Gastrocnemius medialis (tissue), 4 donors: ENCODE measurements around the gene CTBP2. TPM values are rescaled to one million over a fixed set of nuclear protein-coding genes. Genes with fewer than 3 reads are reported as not detected.

Experiments used
- ATAC-seq, 2 donors: fragments of 150-250 bp; one replicate each; pipeline ENCODE4 v1.9.1; 2016
- DNase-seq, 2 donors: peaks; one replicate each; pipeline ENCODE4 v3.0.0-alpha.2; 2019
- H3K27ac ChIP-seq, 4 donors: fragments of 200-600 bp; sonication (generic); 1 replicate in 1 of 4; 2 replicates in 3 of 4; pipeline ENCODE4 v1.5.1; 2016 to 2018; ENCODE audit warnings: mild to moderate bottlenecking in 2 of 4, moderate library complexity in 1 of 4
- H3K27me3 ChIP-seq, 3 donors: fragments of 200-600 bp; sonication (generic) in 2 of 3; 1 replicate in 1 of 3; 2 replicates in 2 of 3; pipeline versions ENCODE4 v1.5.1 to v1.6.0; 2016 to 2019; ENCODE audit warnings: mild to moderate bottlenecking in 1 of 3, moderate library complexity in 1 of 3
- H3K36me3 ChIP-seq, 2 donors: fragments of 200-600 bp; sonication (generic) in 1 of 2; one replicate each; pipeline ENCODE4 v1.5.1; 2017 to 2018
- H3K4me1 ChIP-seq, 2 donors: fragments of 200-600 bp; sonication (generic) in 1 of 2; one replicate each; pipeline ENCODE4 v1.5.1; 2016 to 2017; ENCODE audit warnings: mild to moderate bottlenecking in 2 of 2
- H3K4me3 ChIP-seq, 4 donors: fragments of 200-600 bp; sonication (generic) in 3 of 4; 1 replicate in 1 of 4; 2 replicates in 3 of 4; pipeline ENCODE4 v1.5.1; 2016 to 2019; ENCODE audit warnings: mild to moderate bottlenecking in 2 of 4
- H3K9me3 ChIP-seq, 3 donors: fragments of 200-600 bp; sonication (generic) in 2 of 3; 1 replicate in 1 of 3; 2 replicates in 2 of 3; pipeline ENCODE4 v1.5.1; 2016 to 2019
- CTCF ChIP-seq, 5 experiments: fragments of 450-650 bp in 3 of 5; fragments of 200-600 bp in 2 of 5; sonication (generic) in 2 of 5; IDR thresholded peaks in 4 of 5; conservative IDR thresholded peaks in 1 of 5; 1 replicate in 4 of 5; 2 replicates in 1 of 5; pipeline ENCODE4 v1.5.1; 2016 to 2019; ENCODE audit warnings: antibody characterized with exemption in 5 of 5, mild to moderate bottlenecking in 3 of 5, moderate library complexity in 3 of 5
- POLR2A ChIP-seq, 2 donors: fragments of 450-650 bp; IDR thresholded peaks; one replicate each; pipeline ENCODE4 v1.6.1; 2017; ENCODE audit warnings: antibody characterized with exemption in 2 of 2, mild to moderate bottlenecking in 2 of 2, moderate library complexity in 2 of 2
- in situ Hi-C, 4 donors: fragments of 200-750 bp; cut with MboI; loops; one replicate each; pipeline versions ENCODE4 v1.15.0 to v1.8.0; 2017; ENCODE audit warnings: low sequenced_read_pairs in 4 of 4
- intact Hi-C: fragments of 100-400 bp; cut with DNase I; formaldehyde crosslinking; loops from one replicate; pipeline ENCODE4 v1.15.1; 2023; ENCODE audit warnings: low total_unique reads
- total RNA-seq, 4 donors: library from RNA; depleted of rRNA; stranded (reverse); fragments of >200 nt; gene quantifications; one replicate each; pipeline versions ENCODE4 v1.1.0 to v1.2.3, GENCODE V29; 2016

Gene CTBP2
- total RNA-seq, 4 donors from 2014 or later, result 13.9 to 36.7 (median 21.1) TPM

GRCh38 chr10:125124907-125125306 lies 35.5 kb downstream of the CTBP2 start:
- Histone ChIP-seq H3K27ac (peak overlapping the region; percentile 91 to 97 (median 97)), H3K4me3 (peak overlapping the region; percentile 34 to 50 (median 45)), H3K27me3 (no peaks in the 10 kb centered on the region), H3K4me1 (peaks cover 95 to 99% of the 10 kb centered on the region in 2 donors), H3K36me3 (no peaks in the 10 kb centered on the region), H3K9me3 (no peaks in the 10 kb centered on the region)
- peak; percentile 34 to 52 for ATAC-seq
- intact Hi-C loops (loop anchor here (2.0 kb wide), 1 partner anchor 40 kb away; no protein-coding TSS in a partner anchor), in situ Hi-C loops (no loop called here)
- TF ChIP-seq CTCF (IDR thresholded peaks at IDR 0.05 in 4 of 5, conservative IDR thresholded peaks at IDR 0.05 in 1 of 5), result no peak
- TF ChIP-seq POLR2A (IDR thresholded peaks at IDR 0.05), result peak; percentile 35 to 70
- DNase-seq, result peak; percentile 73 to 79

- DNase-seq, result no peak
- in situ Hi-C loops, result no loop called here
These were observed 36.3 kb downstream of the CTBP2 start for GRCh38 chr10:125124115-125124487.

GRCh38 chr10:125123476-125124114 lies 36.8 kb downstream of the CTBP2 start:
- peaks cover 98 to 100% of the 10 kb centered on the region in 2 donors for H3K4me1 ChIP-seq
- intact Hi-C loops (loop anchor here (2.0 kb wide), 2 partner anchors 31 to 39 kb away; no protein-coding TSS in a partner anchor), in situ Hi-C loops (no loop called here)
- no peaks in the 10 kb centered on the region for H3K9me3 ChIP-seq
- DNase-seq (peak; percentile 89 to 96), ATAC-seq (peak; percentile 44 to 62)
- TF ChIP-seq CTCF (IDR thresholded peaks at IDR 0.05 in 4 of 5, conservative IDR thresholded peaks at IDR 0.05 in 1 of 5) (no peak), POLR2A (IDR thresholded peaks at IDR 0.05) (peak; percentile 75 to 76)
- H3K27me3 ChIP-seq, result no peaks in the 10 kb centered on the region
- H3K4me3 ChIP-seq, result peak overlapping the region; percentile 34 to 50 (median 45)
- no peaks in the 10 kb centered on the region for H3K36me3 ChIP-seq
- peak overlapping the region; percentile 91 to 97 (median 97) for H3K27ac ChIP-seq

More at GRCh38 chr10:125124115-125124487, 36.3 kb downstream of the CTBP2 start:
- H3K27me3 ChIP-seq, result no peaks in the 10 kb centered on the region
- TF ChIP-seq POLR2A (IDR thresholded peaks at IDR 0.05) (no peak), CTCF (IDR thresholded peaks at IDR 0.05 in 4 of 5, conservative IDR thresholded peaks at IDR 0.05 in 1 of 5) (no peak)
- H3K27ac ChIP-seq, result peak overlapping the region; percentile 91 to 97 (median 97)
- ATAC-seq, result peak; percentile 0 to 8
- H3K4me1 ChIP-seq, result peaks cover 99 to 100% of the 10 kb centered on the region in 2 donors
- intact Hi-C loops, result loop anchor here (2.0 kb wide), 1 partner anchor 39 kb away; no protein-coding TSS in a partner anchor
- H3K9me3 ChIP-seq, result no peaks in the 10 kb centered on the region
- H3K4me3 ChIP-seq, result peak overlapping the region; percentile 34 to 50 (median 45)
- no peaks in the 10 kb centered on the region for H3K36me3 ChIP-seq

GRCh38 chr10:125122566-125122965 lies 37.8 kb downstream of the CTBP2 start:
- Histone ChIP-seq H3K27ac (peak overlapping the region; percentile 91 to 97 (median 97)), H3K4me1 (peaks cover 97 to 100% of the 10 kb centered on the region in 2 donors)
- intact Hi-C loops, result loop anchor here (2.0 kb wide), 1 partner anchor 30 kb away; no protein-coding TSS in a partner anchor

More at GRCh38 chr10:125122566-125122965, 37.8 kb downstream of the CTBP2 start:
- H3K4me3 ChIP-seq, result no peak overlapping the region
- H3K27me3 ChIP-seq, result no peaks in the 10 kb centered on the region
- H3K36me3 ChIP-seq, result no peaks in the 10 kb centered on the region
- ATAC-seq (no peak), DNase-seq (no peak)
- no peaks in the 10 kb centered on the region for H3K9me3 ChIP-seq
- no peak for TF ChIP-seq CTCF (IDR thresholded peaks at IDR 0.05 in 4 of 5, conservative IDR thresholded peaks at IDR 0.05 in 1 of 5)
- TF ChIP-seq POLR2A (IDR thresholded peaks at IDR 0.05), result no peak
- in situ Hi-C loops, result no loop called here
